ENCODE measurements around the gene SNAP47. TPM values are rescaled to one million over a fixed set of nuclear protein-coding genes. Genes with fewer than 3 reads are reported as not detected.

The SNAP47 gene
- total RNA-seq, 1 donor from 2014 or later, result 65.5 TPM

DNA sequence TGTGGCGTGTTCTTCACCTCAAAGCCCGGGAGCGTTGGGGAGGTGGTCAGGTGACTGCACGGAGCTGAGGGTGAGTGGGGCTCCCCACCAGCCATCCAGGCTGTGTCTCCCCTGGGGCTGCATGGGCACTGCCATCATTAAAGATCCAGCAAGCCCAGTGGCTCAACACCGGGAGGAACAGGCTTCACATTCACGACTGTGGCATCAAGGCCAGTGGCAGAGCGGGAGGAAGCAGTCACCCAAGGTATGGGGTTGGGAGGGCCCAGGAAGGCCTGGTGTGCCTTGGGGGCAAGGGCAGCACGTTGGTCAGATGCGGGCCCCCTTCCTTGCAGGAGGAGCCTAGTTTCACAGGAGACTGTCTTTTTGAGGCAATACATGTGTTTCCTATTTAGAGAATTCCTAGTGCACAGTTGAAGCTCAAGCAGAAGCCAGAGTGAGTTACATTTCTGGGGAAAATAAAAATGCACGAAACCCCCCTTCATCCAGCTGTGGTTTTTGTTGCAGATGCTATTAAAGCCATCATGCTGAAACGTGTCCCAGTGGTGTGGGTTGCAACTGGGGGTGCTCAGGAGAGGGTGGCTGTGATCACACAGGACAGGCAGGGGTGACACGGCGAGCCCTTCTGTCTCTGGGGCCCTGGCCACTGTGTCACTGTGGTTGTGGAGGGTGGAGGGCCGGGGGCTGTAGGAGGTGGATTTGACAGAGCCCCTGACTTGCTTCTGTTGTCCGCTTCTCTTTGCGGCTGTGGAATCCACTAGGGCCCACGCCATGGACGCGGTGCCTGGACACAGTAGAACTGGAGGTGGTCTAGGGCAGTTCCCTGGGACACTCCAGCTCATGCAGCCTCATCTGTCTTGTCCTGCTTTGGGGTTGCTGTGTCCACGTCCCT is 34.1 kb downstream of the SNAP47 start:
- no peak for DNase-seq (ENCODE audit: low read depth)

DNA sequence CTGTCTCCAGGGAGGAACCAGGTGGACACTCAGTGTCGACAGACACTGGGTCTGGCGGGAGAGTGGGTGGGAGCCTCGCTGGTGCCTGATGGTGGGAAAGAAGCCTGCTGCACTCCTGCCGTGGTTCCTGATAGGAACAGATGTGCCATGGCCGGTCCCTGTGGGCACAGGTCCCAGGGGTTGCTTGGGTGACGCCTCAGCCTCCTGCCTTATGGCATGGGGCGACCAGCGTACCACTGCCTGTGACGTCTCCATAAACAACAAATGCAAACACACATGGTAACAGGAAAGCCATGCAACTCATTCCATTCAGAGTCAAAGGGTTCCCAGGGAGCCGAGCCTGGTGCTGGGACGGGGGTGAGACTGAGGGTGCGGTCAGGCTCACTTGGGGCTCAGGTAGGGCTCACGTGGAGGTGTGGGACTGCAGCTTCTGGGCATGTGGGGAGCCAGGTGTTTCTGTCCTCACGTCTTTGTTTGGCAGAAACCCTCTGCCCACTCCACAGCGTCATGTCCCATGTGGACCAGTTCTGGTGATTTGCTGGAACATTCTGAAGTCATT is 34.8 kb downstream of the SNAP47 start:
- no peak for DNase-seq (ENCODE audit: low read depth)

DNA sequence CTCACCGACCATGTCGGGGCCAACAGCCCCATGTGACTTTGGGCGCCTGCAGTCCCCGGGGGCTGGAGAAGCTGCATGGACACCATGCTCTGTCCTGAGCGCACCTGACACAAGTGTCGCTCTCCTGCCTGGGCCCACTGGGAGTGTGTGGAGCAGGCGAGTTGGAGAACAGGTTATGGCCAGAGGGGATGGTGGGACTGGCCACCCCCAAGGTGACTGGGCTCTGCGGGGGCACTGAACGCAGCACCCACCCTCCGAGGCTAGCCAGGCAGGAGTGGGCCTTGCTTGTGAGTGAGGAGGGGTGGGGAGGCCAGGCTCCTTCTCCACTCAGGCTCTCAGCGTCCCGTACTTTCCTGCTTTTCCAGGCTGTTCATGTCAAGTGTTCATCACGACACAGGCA is 35.6 kb downstream of the SNAP47 start:
- no peak for DNase-seq (ENCODE audit: low read depth)

DNA sequence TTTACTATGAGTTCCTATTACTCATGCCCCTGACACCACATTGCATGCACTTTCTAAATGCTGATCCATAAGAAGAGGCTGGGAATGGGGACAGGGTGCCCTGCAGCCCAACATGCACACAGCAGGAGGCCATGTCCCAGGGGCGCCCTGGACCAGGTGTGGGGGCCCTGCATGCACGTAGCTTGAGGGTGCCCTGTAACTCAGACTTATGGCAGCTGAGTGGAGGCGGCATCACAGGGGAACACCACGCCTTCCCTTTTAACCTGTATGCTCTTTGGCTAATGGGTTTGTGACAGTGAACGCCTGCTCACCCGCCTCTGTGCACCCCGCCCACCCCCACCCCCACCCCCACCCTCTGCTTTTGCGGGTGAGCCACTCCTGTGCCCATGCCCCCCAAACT is 36.1 kb downstream of the SNAP47 start:
- no peak for DNase-seq (ENCODE audit: low read depth)

DNA sequence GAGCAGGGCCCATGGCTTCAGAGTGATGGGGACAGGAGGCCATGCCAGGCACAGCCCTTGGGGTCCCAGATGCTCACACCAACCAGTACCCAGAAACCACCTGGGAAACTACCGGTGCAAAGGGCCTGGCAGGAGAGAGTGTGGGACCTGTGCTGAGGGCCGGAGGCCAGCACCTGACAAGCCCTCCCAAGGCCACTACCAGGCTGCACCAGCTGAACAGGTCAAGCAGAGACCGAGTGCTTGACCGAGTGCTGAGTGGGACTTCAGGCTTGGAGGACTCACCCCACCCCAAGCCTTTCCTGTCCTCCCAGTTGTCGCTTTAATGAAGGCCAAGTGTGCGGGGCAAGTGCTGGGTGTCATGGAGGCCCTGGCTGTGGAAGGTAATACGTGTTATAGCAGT is 36.5 kb downstream of the SNAP47 start:
- DNase-seq (ENCODE audit: low read depth), result no peak

DNA sequence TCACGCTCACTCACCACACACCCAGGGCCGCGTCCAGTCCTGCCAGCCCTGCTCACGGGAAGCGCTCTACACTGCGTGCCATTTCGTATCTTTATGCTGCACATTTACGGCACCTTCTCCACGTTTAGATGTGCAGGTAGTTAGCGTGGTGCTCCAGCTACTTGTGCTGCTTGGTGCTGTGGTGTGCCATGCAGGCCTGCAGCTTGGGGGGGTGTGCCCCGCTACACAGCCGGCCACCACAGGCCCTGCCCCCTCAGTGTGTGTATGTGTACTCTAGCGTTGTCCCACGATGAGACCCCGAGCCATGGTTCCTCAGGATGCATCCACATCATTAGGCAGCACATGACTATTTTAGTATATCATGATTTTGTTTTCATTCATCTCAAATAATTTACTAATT is 38.3 kb downstream of the SNAP47 start:
- no peak for DNase-seq (ENCODE audit: low read depth)

DNA sequence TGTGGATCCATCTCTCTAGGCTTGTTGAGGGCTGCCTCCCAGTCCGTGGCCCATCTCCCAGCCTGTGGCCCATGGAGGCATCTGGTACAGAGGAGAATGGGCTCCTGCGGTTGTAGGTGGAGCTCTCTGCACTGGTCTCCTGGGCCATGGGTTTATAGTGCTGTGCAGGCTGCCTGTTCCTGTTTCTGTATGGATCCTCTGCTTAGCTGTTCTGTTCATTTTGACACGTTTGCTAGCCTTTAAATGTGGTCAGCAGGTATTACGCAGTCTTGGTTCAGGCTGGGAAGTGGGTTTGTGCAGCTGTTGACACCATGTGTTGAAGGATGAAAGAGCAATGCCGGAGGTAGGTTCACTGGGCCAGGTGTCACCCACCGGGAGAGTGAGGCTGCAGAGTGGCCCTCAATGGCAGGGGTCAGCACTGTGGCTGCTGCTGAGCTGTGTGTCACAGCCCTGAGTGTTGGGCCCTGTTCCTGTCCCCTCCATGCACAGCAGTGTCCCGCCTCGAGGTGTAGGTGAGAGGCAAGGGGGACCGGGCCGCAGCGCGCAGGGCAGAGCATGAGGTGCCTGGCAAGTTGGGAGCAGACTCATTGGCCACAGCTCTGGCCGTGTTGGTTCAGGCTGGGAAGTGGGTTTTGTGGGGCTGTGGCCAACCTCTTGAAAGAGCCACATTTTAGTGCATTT is 39.0 kb downstream of the SNAP47 start:
- no peak for DNase-seq (ENCODE audit: low read depth)

DNA sequence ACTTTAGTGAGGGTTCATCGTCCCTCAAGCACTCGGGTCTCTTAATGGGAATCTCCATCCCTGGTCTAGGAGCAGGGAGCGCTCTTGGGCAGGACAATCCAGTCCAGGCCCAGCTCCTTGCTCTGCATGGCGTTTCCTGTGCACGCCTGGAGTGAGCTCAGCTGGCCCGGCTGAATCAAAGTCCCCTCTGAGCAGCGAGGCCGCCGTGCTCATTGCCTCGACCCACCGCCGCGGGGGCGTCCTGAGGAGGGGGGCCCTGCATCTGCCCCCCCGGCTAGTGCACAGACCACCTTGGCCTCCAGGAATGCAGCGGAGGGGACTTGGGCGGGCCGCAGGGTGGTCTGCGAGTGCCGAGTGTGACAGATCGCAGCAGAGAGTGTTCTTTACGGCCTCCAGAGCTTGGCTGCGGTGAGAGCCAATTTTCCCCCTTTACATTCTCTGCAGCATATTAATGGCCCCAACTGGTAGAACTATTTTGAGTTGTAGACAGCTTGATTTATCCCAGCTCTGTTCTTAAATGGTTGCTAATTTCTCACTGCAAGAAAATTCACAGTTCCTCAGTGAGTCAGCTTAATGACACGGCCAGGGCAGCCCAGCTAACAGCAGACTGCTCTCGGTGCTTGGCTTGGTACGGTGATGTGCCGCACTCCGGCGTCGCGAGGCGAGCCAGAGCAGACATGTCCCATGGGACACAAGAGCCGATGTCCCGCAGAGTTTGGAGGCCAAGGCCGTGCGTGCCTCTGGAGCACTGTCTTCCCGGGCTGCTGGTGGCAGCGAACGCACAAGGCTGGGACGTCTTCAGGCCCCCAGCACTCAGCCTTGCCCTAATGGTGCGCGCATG is 39.8 kb downstream of the SNAP47 start:
- no peak for DNase-seq (ENCODE audit: low read depth)

DNA sequence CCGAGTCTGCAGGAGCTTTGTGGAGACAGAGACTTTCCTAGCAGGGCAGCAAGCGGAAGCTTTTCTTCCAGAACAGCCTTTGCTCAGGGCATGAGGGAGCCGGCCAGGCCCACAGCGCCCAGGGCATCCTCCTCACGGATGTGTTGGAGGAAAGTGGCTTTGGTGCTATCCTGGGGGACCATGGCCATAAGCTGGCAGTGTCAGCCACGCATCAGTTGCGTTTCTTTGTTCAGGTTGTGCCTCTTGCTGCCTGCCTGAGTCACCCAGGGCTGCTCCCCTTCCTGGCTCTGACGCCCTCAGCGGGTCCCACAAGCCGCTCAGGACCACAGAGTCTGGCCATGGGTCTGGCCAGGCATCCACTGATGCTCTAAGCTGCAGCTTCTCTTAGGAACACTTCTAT is 40.6 kb downstream of the SNAP47 start:
- no peak for DNase-seq (ENCODE audit: low read depth)

DNA sequence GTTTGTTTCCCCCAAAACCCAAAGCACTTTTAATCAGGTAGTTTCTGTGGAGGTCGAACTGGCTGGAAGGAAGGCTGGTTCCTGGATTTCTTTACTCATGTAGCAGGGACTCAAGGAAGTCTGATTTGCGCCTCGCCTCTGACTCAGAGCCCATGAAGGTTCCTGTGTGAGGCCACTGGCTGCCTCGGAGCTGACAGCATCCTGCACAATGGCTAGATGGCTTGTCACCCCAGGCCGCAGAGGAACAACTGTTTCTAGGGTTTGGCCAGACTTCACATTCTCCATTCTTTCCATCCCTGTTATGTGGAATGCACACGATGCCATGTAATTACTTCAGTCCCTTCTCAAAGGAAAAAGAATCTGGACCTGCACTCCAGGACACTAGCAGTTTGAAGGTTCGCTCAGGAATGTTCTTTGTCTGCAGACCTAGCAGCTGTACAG is 41.1 kb downstream of the SNAP47 start:
- no peak for DNase-seq (ENCODE audit: low read depth)

DNA sequence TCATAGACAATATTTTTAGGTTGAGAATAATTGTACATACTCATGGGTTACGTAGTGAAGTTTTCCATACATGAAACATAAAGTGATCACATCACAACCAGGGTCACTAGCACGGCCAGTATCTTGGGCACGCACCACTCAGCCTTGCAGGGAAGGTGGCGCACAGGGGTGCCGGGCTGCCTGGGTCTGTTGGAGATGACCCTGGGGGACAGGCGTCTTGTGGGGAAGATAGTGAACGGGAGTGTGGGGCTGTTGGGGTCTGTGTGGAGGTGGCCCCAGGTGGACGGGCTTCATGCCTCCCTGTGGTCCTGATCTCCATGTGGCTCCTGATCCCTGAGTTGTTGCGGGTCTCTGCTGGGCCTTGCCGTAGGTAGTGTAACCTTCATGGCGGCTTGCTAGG is 41.9 kb downstream of the SNAP47 start:
- DNase-seq (ENCODE audit: low read depth), result no peak

DNA sequence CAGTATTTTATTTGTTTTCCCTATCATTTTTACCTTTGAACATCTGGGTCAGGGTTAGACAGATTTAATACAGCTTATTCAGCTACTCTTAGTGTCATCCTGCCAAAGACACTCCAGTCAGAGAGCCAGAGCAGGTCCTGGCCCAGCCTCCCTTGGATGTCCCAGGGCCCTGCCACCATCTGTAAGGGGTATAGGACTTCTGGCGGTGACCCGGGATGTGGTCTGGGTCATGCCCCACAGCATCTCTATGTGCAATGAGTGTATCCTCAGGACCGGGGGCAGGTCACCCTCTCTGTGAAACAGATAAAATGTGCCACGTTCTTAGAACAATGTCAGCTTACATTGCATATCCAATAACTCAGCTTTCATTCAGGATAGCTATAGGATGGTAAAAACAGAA is 42.4 kb downstream of the SNAP47 start:
- DNase-seq (ENCODE audit: low read depth), result no peak

DNA sequence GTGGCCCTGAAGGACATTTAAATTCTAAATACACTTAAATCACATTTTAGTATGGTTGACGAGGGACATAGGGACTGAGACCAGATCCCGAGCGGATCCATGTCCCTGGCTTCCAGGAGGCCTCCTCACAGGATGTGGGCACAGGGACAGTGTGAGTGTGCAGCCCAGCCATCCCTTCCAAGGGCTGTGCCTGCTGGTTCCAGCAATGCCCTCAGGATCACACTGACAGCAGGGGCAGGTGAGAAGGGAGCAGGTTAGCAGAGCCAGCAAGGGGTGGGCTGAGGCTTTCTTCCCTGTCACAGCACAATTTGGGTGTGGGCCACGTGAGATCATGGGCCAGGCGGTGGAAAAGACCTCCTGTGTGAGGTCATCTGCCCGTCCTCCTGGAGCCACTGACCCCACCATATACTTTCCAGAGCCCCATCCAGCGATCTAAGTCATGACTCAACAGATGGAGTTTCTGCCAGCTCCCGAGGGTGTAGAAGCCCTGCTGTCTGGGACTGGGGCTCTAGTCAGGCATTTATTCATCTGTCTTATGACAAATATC is 43.2 kb downstream of the SNAP47 start:
- DNase-seq (ENCODE audit: low read depth), result no peak

DNA sequence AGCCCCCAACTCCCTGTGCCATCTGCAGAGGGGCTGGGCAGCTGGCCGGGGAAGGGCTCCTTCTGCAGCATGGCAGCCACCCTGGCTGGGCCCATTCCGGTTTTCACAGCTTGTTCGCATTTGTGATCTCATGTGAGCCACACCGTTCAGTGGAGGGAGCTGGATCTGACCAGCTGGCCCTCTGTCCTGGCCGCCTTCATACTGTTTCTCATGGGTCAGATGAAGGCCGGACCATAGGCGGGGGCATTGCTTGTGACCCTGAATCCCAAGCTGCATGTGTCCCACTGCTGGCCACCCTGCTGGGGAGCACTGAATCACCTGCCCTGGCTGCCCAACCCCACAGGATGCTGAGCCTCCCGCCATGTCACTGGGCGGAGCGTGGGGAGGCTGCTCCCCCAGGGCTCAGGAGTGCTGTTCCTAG is 43.8 kb downstream of the SNAP47 start:
- no peak for DNase-seq (ENCODE audit: low read depth)

DNA sequence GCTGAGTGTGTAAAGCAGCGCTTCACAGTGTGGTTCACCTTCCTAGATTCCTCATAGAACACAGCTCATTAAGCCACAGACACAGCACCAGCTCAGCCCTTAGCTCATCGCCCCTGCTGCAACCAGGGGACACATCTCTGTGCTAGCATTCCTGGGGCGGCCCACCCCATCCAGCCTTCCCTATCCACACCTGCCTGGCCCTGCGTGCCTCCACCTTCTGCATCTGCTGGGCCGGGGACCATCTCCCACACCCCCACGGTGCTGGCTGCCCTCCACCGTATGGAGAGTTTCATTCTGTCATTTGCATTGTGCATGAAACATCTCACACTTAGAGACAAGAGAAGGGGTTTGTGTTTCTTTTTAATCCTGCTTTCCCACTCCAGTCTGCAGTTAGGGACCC is 44.5 kb downstream of the SNAP47 start:
- no peak for DNase-seq (ENCODE audit: low read depth)

DNA sequence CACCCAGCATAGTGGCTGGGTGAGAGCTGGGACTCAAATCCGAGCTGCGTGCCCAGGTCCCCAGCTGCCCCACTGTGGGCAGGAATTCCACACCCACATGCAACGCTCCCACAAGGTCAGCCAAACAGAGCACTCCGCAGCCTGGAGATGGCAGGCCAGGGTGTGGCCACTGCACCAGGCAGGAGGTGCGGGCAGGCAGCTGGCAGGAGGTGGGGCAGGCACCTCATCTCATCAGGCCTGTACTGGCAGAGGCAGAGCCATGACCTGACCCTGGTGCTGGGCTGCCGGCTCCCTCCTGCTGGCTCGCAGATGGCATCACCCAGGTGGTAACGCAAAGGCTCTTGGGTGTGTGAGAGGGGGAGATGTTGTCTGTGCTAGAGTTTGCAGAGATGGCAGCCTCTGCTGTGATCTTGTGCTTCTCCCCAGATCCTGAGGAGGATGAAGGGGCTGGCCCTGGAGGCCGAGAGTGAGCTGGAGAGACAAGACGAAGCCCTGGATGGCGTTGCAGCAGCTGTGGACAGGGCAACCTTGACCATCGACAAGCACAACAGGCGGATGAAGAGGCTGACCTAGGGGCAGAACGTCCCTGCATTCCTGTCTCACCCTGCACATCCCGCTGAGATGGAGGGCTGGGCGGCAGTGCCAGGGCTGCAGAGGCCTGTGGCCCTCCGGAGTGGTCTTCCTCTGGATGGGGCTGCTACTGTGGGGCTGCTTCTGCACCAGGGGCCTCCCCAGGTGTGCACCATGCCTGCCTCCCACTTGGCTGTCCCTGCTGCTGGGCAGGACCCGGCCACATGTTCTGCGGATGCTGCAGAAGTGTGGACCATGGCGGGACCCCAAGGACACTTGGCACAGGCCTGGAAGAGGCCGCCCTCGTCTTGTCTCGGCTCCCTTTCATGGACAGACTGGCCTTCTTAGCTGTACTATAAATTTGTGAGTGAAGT is 45.1 kb downstream of the SNAP47 start:
- no peak for DNase-seq (ENCODE audit: low read depth)

DNA sequence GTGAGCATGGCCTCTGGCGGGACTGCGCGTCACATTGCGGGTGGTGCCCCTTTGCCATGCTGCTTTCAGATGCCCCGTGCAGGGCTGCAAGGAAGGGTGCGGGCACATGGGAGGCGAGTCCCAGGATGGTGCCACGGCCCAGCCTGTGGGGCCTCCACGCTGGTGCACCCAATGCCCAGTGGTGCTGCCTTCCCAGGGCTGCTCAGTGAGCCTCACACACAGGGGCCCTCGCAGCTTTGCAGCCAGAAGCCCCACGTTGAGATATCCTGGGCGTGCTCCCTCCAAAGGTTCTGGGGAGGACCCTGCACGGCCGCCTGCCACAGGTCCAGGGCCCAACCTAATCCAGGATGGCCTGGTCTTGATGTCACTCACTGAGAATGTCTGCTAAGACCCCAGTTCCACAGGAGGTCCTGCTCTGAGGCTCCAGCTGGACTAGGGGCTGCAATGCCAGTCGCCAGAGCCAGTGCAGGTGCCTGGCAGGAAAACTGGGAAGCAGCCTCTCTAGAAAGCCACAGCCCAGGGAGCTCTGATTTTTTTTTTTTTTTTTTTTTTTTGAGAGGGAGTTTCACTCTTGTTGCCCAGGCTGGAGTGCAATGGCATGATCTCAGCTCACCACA is 46.2 kb downstream of the SNAP47 start:
- no peak for DNase-seq (ENCODE audit: low read depth)

DNA sequence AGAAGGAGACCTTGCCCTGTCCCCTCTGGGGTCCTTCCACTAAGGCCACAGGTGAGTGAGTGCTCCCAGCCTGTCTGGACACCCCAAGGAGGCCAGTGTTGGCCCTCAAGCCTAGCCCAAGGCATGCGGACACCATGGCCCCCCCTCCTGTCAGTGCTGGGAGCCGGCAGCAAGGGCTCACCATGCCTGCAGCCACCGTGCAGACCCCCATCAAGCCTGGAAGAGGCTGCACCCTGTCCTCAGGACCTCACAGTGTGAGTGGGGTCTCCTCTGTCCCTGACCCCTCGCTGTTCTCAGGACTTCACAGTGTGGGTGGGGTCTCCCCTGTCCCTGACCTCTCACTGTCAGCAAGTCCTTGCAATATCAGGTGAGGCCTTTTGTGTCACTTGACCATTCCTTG is 47.0 kb downstream of the SNAP47 start:
- no peak for DNase-seq (ENCODE audit: low read depth)

DNA sequence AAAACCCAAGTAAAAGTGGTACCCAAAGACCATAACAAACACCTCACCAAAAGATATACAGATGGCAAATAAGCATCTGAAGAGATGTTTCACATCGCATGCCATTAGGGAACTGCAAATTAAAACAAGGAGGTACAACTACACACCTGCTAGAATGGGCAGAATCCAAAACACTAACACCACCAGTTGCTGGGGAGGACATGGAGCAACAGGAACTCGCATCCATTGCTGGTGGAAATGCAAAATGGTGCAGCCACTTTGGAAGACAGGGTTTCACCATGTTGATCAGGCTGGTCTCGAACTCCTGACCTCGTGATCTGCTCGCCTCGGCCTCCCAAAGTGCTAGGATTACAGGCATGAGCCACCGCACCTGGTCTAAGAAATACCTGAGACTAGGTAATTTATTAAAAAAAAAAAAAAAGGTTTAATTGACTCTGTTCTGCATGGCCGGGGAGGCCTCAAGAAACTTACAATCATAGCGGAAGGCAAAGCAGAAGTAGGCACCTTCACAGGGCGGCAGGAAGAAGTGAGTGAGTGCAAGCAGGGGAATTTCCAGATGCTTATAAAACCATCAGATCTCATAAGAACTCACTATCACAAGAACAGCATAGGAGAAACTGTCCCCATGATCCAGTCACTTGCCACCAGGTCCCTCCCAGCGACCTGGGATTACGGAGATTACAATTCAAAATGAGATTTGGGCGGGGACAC is 50.0 kb downstream of the SNAP47 start:
- no peak for DNase-seq (ENCODE audit: low read depth)

All from renal cortical epithelial cell (primary cell).